ENCODE results near the gene ASB18. TPM values are rescaled to one million over a fixed set of nuclear protein-coding genes. Genes with fewer than 3 reads are reported as not detected.

ASB18 gene
- total and polyA plus RNA-seq, 2 of the 13 experiments (the other 11 are each of a cell fraction or from before 2014, with no cell fraction given), result not detected

GRCh38 chr2:236161531-236161930 is 102.7 kb downstream of the ASB18 start:
- POLR2A ChIA-PET, result no interaction called here

GRCh38 chr2:236161082-236161462 is 103.1 kb downstream of the ASB18 start:
- Histone ChIP-seq H3K27ac (ENCODE audit: extremely low read length, insufficient read depth, low read length) (no peak overlapping the region), H3K79me2 (ENCODE audit: insufficient read depth, low read length) (no peaks in the 10 kb centered on the region), H3K9ac (ENCODE audit: insufficient read depth, low read depth, low read length) (no peak overlapping the region), H3K4me1 (ENCODE audit: insufficient read depth, low read length) (peaks cover 7% of the 10 kb centered on the region; the same call in 1 of the 2 replicates), H3K9me3 (ENCODE audit: low read length) (no peaks in the 10 kb centered on the region), H3K4me3 (replicated peaks in 1 of 3; ENCODE audit: insufficient read depth in 1 of 3, low read depth in 2 of 3, low read length in 3 of 3) (no peak overlapping the region), H4K20me1 (ENCODE audit: insufficient read depth, low read length) (peaks cover 6% of the 10 kb centered on the region; the same call in 1 of the 2 replicates), H3K27me3 (ENCODE audit: control insufficient read depth in 1 of 2, insufficient read depth in 2 of 2, low read length in 2 of 2) (peaks cover 20 to 88% of the 10 kb centered on the region in 2 experiments), H3K4me2 (ENCODE audit: low read depth, low read length) (no peak overlapping the region), H3K36me3 (replicated peaks in 1 of 2; ENCODE audit: control insufficient read depth in 1 of 2, insufficient read depth in 2 of 2, low read length in 2 of 2) (no peaks in the 10 kb centered on the region), H2AFZ (ENCODE audit: low read length) (no peak overlapping the region)
- no peak for ATAC-seq
- intact Hi-C loops (cut with micrococcal nuclease; ENCODE audit: unreplicated experiment) (no loop called here), in situ Hi-C loops (cut with HindIII; ENCODE audit: extremely low pct_ligation_motif_present, low pct_unique_long_range_greater_than_20kb) (no loop called here)
- no TSS peak for BruUV-seq (replicated peaks)
- no peak for FAIRE-seq
- POLR2A ChIA-PET, result no interaction called here
- DNase-seq (ENCODE audit: low spot score), result no peak
- CTCF ChIA-PET (ENCODE audit: low intra/inter-chr PET ratio, low total read pairs), result no interaction called here
- 0 out of 2 replicates have a peak, but pooled peaks have one; percentile 57 for TF ChIP-seq ZKSCAN8 (CRISPR knock-in tag; IDR thresholded peaks at IDR 0.05; ENCODE audit: borderline replicate concordance)
- TF ChIP-seq HMGXB3 (CRISPR knock-in tag; IDR thresholded peaks at IDR 0.05; ENCODE audit: borderline replicate concordance), result no peak
- TF ChIP-seq ZBTB33 (CRISPR knock-in tag; IDR thresholded peaks at IDR 0.05), result 0 out of 2 replicates have a peak, but pooled peaks have one; percentile 3
- 0 out of 2 replicates have a peak, but pooled peaks have one; percentile 11 for TF ChIP-seq ATF7 (IDR thresholded peaks at IDR 0.05)
- TF ChIP-seq ATF7 (CRISPR knock-in tag; IDR thresholded peaks at IDR 0.05), result no peak
- WGBS (ENCODE audit: low lambda C conversion rate), result 74% methylated on average over 12 of the region's 15 CpGs

More at GRCh38 chr2:236161531-236161930, 102.7 kb downstream of the ASB18 start:
- TF ChIP-seq ESRRA (CRISPR knock-in tag; IDR thresholded peaks at IDR 0.05; ENCODE audit: low read depth) (no peak), ZNF768 (CRISPR knock-in tag; IDR thresholded peaks at IDR 0.05) (peak; percentile 75; the same call in 1 of the 2 replicates), ZNF317 (CRISPR knock-in tag; IDR thresholded peaks at IDR 0.05) (no peak)
- in situ Hi-C loops (cut with HindIII; ENCODE audit: extremely low pct_ligation_motif_present, low pct_unique_long_range_greater_than_20kb) (no loop called here), intact Hi-C loops (cut with micrococcal nuclease; ENCODE audit: unreplicated experiment) (no loop called here)
- H3K27me3 ChIP-seq (ENCODE audit: control insufficient read depth in 1 of 2, insufficient read depth in 2 of 2, low read length in 2 of 2), result peaks cover 20 to 88% of the 10 kb centered on the region in 2 experiments
- ATAC-seq (no peak), DNase-seq (ENCODE audit: low spot score) (no peak), FAIRE-seq (no peak)
- no peaks in the 10 kb centered on the region for H3K9me3 ChIP-seq (ENCODE audit: low read length)
- H3K4me2 ChIP-seq (ENCODE audit: low read depth, low read length), result no peak overlapping the region
- no peak overlapping the region for H3K27ac ChIP-seq (ENCODE audit: extremely low read length, insufficient read depth, low read length)
- no peak overlapping the region for H3K9ac ChIP-seq (ENCODE audit: insufficient read depth, low read depth, low read length)
- no TSS peak for BruUV-seq (replicated peaks)
- peaks cover 11% of the 10 kb centered on the region for H3K4me1 ChIP-seq (ENCODE audit: insufficient read depth, low read length)
- no peak overlapping the region for H2AFZ ChIP-seq (ENCODE audit: low read length)
- CTCF ChIA-PET (ENCODE audit: low intra/inter-chr PET ratio, low total read pairs), result no interaction called here
- no peaks in the 10 kb centered on the region for H3K79me2 ChIP-seq (ENCODE audit: insufficient read depth, low read length)
- peaks cover 6% of the 10 kb centered on the region; the same call in 1 of the 2 replicates for H4K20me1 ChIP-seq (ENCODE audit: insufficient read depth, low read length)
- no peaks in the 10 kb centered on the region for H3K36me3 ChIP-seq (replicated peaks in 1 of 2; ENCODE audit: control insufficient read depth in 1 of 2, insufficient read depth in 2 of 2, low read length in 2 of 2)
- 76% methylated on average over 7 of the region's 12 CpGs for WGBS (ENCODE audit: low lambda C conversion rate)
- H3K4me3 ChIP-seq (replicated peaks in 1 of 3; ENCODE audit: insufficient read depth in 1 of 3, low read depth in 2 of 3, low read length in 3 of 3), result no peak overlapping the region
